ENCODE data around the gene SIGLEC1.

SIGLEC1 gene

DNA sequence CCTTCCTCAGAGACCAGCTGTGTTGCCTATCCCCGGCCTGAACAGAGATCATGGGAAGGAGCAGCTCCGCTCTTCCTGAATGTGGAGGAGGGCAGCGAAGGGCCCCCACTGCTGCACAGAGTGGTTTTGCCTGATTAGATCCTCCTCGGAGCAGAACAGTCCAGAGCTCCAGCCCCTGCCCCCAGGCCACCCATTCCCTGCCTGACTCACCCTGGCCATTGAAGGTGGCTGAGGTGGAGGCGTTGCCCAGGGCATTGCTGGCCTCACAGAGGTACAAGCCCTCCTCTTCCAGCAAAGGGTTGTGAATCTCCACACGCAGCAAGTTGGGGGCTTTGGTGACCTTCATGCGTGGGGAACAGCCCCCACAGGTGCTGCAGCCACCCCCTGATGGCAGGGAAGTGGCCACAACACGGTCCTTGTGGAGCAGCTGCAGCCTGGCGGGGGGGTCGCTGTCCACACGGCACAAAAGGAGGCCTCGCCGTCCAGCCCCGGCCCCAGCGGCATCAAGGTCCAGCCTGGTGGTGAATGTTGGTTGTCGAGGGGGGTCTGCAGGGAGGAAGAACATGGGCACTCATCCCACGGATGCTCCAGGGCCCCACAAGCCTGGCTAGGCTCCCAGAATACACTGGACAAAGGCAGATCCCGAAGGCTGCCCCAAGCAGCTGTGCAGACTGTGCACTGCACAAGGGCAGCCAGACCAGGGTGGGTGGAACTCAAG lies 14.7 kb downstream of the SIGLEC1 start:
- DNase-seq = no peak

DNA sequence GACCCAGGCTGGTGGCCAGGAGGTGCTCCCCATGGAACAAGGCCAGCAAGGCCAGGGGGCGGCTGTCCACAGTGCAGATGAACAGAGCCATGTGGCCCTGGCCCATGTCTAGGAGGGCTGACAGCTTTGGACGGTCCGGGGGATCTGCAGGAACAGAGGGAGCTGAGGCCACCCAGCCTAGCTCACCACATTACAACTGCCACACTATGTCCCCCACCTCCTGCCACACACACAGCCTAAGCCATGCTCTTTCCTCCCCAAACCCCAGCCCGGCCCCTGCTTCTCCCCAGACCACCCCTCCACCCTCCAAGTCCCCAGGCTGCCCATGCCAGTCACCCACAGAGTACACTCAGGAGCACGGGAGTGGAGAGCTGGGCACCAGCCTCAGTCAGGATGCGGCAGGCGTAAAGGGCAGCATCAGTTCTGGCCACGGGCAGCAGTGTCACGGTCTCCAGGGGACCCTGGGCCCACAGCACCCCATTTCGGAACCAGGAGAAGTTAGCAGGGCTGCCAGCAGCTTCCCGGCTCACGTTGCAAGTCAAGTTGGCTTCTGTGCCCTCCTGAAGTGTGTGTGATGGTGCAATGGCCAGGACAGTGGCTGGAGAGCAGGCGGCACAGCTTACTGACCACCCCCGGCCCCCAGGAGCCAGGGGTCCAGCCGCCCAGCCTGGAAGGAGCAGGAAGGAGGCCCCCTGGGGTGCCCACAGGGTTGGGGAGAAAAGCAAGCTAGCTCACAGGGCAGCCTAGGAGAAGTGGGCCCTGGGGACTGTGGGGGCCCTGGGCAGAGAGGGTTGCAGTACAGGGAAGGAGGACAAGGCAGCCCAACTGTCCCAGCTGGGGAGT lies 15.4 kb downstream of the SIGLEC1 start:
- no peak for DNase-seq

DNA sequence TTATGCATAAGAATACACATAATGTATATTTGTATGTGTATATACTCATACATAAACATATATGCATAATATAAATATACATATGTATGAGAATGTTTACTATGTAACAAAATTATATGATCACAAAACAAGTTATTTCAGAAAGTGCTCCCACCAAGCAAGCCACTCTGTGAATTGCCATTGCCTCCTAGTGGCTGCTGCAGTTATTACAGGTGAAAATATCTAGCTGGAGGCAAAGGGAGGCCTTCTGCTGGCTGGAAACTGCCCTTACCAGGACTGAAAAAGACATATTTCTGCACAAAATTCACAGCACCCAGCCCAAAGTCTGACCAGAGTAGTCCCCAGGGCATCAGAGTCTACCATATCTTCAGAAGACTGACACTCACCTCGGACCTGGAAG lies 16.2 kb downstream of the SIGLEC1 start:
- DNase-seq = no peak

DNA sequence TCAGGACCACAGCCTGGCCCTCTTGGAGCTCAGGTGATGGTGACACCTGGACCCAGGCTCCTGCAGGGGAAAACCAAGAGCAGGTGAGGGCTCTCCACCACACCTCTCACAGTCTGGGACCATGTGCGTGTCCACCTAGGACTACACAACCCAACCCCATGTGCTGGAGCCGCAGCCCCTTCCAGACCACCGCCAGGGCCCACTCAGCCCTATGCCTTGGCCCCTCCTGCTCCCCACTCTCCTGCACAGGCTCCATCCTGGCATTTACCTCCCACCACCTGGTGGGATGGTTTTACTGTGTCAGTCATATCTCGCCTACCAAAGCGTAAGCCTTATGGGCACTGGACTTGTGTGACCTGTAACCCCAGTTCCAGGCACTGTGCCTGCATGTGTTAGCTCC lies 17.5 kb downstream of the SIGLEC1 start:
- DNase-seq = no peak

DNA sequence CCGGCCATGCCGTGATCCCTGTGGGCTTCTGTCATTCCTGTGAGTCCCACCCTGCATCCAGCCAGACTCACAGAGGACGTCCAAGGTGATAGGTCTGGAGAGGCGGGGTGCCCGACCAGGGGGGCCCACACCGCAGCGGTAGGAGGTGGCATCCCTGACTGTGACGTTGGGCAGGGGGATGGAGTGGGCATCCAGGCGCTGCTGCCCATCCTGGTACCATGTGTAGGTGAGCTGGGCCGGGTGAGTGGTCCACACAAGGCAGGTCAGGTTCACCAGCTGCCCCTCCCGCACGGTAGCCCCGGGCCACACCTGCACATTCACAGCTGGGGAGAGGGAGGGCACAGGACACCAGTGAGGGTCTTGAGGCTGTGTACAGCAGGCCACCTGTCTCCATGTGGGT lies 19.0 kb downstream of the SIGLEC1 start:
- DNase-seq = no peak

DNA sequence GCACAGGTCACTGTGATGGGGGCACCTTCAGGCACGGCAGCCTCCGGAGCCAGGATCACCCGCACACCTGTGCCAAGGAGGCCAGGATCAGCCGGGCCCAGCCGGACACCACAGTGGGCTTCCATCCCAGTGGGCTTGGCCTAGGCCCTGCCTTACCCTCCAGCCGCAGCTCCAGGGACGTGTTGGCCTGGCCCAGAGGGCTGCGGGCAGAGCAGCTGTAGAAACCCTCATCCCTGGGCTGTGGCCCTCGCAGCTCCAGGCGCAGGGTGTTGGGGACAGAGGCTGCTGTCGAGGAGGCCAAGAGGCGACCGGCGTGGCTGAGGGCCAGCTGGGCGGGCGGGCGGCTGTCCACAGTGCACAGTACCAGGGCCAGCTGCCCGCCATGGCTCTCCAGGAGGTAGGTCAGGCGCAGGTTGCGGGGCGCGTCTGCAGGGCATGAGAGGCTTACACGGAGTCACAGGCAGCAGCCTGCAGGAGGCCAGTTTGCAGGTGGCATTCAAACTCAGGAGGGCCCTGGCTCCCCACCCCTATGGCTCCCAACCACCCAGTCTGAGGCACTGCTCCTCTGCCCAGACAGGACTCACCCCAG lies 19.6 kb downstream of the SIGLEC1 start:
- no peak for DNase-seq

DNA sequence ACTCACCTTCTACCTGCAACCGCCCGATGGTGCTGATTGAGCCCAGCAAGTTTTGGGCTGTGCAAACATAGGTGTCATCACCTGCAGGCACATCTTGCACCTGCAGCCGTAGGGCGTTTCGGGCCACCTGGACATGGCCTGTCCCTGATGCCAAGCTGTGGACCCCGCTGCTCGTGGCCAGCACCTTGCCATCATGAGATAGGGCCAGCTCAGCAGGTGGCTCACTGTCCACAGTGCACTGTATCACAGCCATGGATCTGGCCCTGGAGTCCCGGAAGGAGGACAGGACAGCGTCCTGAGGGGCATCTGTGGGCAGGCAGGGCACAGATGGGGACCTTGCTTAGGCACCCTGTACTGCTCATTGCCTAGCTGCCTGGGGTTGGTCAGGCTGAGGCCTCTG lies 20.5 kb downstream of the SIGLEC1 start:
- DNase-seq = no peak

DNA sequence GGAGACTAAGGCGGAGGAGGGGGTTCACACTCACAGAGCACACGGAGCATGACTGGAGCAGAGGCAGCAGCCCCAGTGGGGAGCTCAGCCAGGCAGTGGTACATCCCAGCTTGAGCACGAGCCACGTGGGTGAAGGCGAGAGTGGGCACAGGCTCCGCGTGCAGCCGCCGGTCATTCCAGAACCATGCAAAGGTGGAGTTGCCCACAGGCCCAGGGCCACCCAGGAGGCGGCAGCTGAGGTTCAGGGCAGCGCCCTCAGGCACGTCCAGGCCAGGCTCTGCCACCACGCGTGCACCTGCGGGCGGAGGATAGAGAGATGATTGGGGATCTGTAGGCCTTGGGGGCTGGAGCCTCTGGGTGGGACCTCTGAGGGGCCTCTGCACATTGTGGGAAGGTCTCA lies 21.1 kb downstream of the SIGLEC1 start:
- no peak for DNase-seq

DNA sequence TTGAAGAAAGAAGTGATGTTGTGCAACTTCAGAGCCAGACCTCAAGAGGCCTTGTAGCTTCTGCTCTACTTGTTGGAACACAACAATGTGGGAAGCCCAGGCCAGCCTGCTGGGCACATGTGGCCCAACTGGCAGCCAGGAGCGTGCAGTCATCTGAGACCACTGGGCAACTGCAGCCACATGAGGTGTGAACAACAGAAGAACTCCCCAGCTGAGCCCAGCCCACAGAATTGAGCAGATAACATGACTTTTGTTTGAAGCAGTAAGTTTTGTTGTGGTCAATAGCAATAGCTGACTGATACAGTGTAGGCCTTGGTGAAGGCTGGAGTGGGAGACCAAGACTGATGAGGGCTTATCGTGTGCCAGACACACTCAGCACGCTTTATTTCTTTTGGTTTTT lies 22.0 kb downstream of the SIGLEC1 start:
- no peak for DNase-seq

DNA sequence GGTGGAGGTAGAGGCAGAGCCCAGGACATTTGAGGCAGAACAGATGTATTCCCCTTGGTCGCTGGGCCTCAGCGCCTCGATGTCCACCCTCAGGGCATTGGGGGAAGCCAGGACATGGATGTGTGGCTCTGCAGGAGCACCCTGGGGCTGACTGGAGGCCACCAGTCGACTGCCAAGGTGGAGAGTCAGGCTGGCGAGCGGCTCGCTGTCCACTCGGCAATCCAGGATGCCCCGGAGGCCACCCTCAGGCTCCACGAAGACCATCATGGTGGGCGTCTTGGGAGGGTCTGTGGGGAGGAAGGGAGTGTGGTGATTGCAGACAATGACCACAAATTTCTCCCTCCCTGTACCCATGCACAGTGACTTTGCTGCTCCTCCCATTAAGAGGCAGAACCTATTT lies 22.4 kb downstream of the SIGLEC1 start:
- no peak for DNase-seq

DNA sequence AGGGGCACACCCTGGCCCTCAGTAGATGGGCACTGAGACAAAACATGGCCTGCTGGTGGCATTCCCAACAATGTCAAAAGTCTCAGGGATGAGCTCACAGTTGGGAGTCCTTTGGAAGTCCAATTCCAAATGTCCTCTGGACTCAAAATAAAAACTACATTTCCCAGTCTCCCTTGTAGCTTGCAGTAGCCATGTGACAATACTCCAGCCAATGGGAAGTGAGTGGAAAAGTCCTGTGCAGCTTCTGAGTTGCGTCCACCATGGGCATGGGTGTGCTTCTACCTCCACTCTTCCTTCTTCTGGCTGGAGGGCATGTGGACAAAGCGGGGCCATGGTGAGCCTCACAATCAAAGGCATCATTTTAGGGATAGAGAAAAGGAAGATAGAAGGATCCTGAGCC lies 24.7 kb downstream of the SIGLEC1 start:
- no peak for DNase-seq

DNA sequence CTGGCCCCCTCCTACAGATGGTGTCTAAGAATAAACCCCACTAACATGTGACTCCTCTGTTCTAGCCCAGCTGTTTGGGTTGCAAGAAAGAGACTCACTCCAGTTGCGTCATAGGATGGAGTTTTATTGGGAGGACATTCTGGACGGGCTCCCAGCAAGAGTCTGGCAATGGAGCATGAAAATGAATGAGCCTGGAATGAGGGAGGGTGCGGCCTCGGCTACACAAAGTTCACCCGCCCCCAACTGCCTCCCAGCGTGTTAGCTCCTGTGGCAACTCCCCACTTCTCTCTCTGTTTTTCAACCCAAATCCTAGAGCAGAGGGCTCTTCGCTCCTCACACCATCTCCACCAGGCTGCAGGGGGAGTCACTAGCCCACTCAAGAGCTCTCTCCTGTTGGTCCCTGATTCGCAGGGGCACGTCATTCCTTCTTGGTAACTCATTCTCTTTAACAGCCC lies 25.5 kb downstream of the SIGLEC1 start:
- no peak for DNase-seq

DNA sequence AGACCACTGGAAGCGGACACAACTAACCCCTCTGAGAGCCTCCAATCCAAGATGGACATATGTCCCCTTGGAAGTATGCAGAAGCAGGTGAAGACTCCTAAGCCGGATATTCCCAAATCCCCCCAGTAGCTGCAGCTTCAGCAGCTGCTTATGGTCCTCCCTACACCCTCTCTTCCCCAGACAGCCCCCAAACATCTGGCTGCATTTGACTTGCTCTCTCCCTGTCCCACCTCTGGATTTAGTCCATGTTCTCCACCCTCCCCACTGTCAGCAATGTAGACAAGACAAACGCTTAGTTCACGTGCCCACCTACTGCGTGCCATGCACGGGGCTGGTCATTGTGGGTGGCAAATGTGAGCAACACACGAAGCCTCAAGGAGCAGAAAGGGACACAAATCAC lies 26.0 kb downstream of the SIGLEC1 start:
- no peak for DNase-seq

DNA sequence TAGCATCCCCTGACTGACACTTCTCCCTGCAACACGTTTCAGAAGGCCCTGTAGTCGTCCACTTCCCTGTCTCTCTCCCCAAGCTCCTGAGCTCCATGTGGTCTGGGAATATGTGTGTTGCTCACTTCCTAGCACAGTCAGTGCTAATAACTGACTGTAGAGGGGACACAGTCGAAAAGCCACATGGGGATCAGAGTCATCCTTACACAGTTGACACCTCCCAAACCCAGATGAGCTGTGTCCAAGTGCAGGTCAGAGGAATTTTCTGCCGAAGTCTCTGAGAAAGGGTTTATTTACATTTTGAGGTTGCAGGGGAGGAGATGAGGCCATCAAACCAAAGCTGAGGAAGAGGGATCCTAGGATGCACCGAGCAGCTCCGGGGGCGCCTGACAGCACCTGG lies 27.1 kb downstream of the SIGLEC1 start:
- DNase-seq = no peak

DNA sequence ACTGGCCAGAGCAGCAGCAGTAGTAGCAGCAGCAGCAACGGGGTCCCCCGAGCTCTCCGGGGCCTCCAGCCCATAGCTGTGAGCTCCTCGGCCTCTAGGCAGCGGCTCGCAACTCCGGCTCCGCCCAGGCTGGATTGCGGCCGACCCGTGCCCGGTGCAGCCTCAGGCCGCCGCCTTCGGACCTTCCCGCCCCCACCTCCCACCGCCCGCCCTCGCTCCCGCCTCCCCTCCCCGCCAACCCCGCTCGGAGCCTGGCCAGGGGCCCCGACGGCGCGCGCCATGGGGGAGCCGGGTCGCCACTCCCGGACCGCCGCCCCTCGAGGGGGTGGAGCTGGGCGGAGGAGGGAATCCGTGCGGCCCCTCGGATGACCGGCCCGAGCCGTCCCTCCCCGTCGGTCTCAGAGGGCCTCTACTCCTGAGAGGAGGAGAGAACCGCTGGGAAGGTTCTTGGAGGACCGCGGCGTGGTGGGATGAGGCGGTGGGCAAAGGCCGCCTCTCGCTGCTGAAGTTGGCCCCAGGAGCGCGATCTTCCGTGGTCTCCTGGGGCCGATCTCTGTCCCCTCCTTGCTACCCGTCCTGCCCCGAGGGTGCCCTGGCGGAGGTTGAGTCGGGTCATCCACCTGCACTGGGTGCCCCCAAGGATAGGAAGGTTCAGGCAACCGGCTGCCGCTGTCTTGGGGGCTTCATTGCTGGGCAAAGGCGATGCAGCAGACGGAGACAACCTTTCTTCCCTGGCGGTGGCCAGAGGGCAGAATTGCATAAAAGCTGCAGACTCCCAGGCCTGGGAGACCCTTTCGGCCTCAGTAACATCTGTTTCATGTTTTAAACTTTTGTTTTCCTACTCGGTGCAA lies 30.2 kb downstream of the SIGLEC1 start, which contains the start of gene ADAM33:
Gene ADAM33, minus strand, starts transcription at position 80 of the 851 bp plus-strand sequence. Its CDS starts 6 bp downstream, at position 74.
- DNase-seq = no peak

DNA sequence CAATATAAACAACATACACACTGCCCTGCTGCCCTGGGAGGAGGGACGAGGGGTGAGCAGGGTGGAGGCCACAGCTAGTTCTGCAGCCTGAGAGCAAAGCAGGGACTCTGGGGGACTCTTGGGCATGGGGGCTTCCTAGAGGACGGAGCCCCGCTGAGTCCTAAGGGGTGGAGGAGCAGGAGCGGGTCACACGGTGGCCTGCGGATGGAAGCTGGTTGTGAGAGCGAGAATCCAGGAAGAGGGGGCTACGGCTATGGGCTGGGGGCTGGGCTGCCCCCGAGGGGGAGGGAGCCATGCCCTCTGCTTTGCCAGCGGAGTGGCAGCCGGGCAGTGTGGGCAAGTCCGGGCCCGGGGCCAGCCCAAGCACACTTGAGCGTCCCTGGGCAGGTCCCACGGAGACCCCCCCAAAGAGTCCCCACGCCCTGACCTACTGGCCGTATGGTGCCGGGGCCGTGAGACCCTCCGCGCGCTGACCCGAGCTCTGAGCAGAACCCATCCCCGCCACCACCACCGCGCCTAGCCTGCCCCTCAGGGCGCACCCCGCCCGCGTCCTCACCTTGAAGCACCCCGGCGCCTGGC lies 31.0 kb downstream of the SIGLEC1 start:
- no peak for DNase-seq

DNA sequence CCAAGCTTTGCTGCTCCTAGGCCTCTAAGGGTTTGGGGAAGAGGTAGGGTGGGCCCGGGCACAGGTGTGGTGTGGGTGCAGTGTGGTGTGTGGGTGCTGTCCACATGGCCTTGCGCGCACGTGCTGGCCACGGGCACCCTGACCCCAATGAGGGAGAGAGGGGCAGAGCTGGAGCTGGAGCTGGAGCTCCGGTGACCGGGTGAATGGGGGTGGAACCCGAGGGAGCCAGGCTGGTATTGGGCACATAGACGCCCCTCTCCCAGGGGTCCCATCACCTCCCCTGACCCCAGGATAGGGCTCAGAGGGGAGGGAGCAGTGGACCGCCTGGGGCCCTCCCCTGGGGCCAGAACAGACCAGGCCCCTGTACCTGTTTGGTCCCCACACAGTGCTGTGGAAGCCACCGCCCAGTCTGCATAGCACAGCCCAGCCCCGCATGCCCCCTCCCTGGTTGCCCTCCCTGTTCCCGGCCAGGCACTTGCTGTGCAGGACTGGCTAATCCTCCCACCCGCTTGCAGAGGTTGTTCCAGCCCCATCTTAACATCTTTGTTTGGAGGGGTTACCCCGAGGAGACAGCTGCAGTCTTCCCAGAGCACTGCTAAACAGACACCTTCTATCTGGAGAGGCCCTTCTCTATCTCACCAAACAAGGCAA lies 31.6 kb downstream of the SIGLEC1 start:
- DNase-seq = no peak

DNA sequence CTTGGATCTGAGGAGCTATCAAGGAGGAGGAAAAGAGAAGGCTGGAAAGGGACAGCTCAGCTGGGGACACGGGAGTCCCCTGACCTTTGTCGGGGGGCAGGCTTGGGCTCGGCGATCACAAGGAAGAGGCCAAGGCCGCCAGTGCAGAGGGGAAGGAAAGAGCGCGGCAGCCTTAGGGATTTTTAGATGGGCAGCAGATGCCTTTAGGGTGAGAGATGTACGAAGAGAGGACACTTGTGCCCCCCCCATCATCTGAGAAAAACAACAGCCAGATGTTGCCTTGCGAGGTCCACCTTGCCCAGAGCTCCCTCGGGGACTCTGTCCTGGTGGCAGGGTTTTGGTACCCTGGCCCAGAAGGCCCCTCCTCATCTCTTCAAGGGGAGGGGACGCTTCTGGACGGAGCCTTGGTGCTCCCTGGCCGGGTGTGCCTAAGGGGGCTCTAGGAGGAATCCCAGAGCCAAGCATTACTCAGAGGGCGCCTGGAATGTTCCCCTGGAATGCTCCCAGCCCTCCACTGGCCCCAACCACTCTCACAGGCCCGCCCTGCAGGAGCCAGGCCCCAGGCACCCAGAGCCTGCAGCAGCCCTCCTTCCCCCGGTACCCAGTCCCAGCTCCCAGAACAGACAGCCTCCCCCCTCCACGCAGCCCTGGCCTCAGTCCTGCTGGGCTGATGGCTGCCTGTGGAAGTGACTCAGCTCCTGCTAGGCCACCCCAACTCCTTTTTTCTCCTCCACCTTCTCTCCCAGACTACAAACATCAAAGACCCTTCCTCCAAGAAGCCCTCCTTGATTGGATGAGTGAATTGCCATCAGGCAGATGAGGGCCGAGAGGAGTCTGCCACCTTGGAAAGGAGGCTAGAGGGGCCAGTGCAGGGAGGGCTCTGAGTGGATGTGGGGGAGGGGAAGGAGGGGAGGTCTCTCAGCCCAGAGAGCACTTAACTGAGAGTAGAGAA lies 32.4 kb downstream of the SIGLEC1 start:
- DNase-seq = no peak

DNA sequence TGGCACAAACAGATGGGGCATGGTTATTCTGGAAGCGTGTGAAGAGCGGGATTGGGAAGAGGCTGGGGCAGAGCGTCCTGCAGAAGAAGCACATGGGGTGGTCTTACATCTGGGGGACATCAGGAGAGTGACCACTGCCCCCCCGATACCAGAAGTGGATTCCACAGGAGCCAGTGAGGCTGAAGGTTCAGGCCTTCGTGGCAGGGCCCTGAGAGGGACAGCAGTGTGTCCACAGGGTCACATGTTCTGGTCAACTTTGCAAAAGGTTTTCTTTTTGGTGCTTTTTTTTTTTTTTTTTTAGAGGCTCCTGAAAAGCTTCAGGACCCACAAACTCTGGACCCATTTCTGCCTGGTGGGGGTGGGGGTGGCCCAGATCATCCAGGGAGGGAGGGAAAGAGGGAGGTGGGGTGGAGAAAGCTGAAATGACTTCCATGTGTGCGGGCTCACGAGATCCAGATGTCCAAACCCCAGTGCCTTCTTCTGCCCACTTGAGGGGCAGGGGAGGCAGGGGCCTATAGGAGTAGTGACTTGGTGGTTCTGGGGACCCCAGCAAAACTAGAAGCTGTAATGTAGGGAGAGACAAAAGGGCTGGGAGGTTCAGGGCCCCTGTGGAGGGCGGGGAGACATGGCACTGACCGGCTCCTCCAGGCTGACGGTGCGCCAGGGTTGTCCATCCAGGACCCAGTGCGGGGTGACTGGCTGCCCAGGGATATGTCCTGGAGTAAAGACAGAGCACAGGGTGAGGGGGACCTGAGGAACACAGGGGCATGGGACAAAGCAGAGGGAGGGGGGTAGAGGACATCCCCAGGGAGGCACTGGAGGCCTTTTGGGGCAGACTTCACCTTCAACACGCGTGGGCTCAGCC lies 33.3 kb downstream of the SIGLEC1 start:
- DNase-seq = no peak

DNA sequence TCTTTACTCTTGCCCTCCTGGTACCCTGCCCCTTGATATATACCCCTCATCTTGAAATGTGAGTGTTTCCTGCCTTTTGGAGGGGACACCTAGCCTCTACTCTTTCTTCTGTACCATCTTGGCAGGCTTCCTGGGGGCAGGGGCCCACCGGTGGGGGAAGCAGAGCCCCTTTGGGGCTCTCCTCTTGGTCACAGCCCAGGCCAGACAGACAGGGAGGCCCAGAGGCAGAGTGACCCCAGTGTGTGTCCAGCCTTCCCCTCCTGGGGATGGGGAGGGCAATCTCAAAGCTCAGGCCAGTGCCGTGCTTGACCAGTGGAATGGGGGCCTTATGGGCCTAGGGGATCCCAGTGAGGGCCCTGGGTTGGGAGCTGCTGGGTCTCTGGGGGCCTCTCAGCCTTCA lies 34.2 kb downstream of the SIGLEC1 start:
- DNase-seq = no peak

Measured in effector CD4-positive, alpha-beta T cell (primary cell).